Measurements from ENCODE around the gene USP33. TPM values are rescaled to one million over a fixed set of nuclear protein-coding genes. Genes with fewer than 3 reads are reported as not detected.
"Not testable (repeated sequence)": the region's sequence is repeated elsewhere in the genome, so short reads cannot be mapped to it uniquely, and the experiment has no call there.

Gene USP33
- total RNA-seq, 2 donors from 2014 or later: 37.9 to 43.1 TPM

DNA sequence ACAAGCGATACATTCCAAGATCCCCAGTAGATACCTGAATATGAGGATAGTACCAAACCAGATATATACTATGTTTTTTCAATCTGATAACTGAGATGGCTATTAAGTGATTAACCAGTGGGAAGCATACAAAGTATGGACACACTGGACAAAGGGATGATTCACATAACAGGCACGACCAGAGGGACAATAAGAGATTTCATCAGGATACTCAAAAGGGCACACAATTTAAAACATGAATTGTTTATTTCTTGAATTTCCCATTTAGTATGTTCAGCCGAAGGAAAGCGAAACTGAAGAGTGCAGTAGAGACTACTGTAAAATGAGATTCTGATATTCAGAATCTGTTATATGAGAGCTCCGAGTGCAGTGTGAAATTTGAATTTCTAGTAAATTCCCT is 87.8 kb downstream of the USP33 start:
- H3K36me3 Mint-ChIP-seq (ENCODE audit: low read depth): peaks cover 23% of the 10 kb centered on the region
- no peaks in the 10 kb centered on the region for H3K27me3 Mint-ChIP-seq
- peak overlapping the region; percentile 15 for H3K27ac Mint-ChIP-seq
- H3K9me3 Mint-ChIP-seq: no peaks in the 10 kb centered on the region
- ATAC-seq (replicated peaks): no peak
- H3K4me3 Mint-ChIP-seq: peak overlapping the region; percentile 34
- peaks cover 39% of the 10 kb centered on the region for H3K4me1 Mint-ChIP-seq

DNA sequence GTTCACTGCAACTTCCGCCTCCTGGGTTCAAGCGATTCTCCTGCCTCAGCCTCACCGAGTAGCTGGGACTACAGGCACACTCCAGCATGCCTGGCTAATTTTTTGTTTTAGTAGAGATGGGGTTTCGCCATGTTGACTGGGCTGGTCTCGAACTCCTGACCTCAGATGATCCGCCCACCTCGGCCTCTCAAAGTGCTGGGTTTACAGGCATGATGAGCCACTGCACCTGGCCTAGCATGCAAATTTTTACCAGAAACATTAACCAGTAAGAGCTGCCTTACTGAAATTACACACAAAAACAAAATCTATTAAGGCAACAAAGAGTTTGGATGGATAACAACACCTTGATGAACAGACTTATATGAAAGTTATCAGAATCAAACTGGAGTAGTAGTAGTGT is 89.3 kb downstream of the USP33 start:
- Mint-ChIP-seq H3K4me1 (peaks cover 44% of the 10 kb centered on the region), H3K4me3 (no peak overlapping the region), H3K36me3 (ENCODE audit: low read depth) (peaks cover 12% of the 10 kb centered on the region), H3K9me3 (no peaks in the 10 kb centered on the region), H3K27ac (no peak overlapping the region), H3K27me3 (no peaks in the 10 kb centered on the region)
- ATAC-seq (replicated peaks): no peak

DNA sequence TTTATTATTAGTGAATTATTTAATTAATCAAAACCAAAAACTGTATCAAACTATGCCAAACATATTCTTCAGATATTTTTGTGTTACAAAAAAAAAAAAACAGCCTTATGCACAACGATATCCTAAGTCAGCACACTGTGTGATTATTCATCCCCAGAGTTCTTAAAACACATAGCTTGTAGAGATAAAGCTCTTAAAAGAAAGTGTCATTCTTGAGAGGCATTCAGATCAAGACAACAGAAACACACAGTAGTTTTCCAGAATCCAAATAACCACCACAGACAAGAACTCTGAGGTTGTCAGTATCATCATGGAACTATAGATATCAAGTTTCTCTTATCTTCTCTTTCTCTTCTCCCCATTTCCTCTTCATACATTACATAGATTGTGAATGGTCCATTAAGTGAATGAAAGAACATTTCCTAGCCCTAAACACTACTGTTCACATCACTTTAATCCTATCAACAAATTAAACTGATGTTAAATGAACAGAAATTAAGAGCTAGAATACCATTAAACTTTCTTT is 90.7 kb downstream of the USP33 start:
- Mint-ChIP-seq H3K9me3 (no peaks in the 10 kb centered on the region), H3K4me3 (peak overlapping the region; percentile 15), H3K27me3 (no peaks in the 10 kb centered on the region), H3K36me3 (ENCODE audit: low read depth) (peaks cover 2% of the 10 kb centered on the region), H3K4me1 (peaks cover 48% of the 10 kb centered on the region), H3K27ac (peak overlapping the region; percentile 51)
- ATAC-seq (replicated peaks): peak; percentile 76

DNA sequence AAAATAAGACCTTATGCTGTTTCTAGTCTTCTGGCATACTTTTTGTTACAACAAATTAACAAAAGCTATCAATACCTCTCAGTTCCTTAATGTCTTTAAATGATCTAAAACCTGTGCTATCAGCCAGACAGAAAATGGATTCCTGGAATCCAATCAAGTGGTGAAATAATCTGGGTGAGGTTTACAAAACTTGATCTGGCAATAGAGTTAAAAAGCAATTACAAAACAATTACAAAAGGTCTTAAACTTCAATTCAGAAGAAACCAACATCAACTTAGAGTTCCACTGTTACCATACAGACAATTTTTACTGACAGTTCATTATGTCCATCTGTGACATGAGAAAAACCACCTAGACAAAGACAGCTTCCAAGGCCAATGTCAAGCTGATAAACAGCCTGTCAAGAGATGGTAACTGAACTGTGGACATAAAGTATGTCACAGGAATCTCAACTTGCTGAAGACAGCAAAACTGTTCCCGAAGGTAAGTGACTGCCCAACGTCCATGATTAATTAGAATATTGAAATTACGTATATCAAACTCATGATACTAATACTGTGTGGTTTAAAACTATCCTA is 94.6 kb downstream of the USP33 start:
- Mint-ChIP-seq H3K4me1 (peaks cover 35% of the 10 kb centered on the region), H3K4me3 (no peak overlapping the region), H3K27ac (no peak overlapping the region), H3K9me3 (no peaks in the 10 kb centered on the region), H3K27me3 (no peaks in the 10 kb centered on the region), H3K36me3 (ENCODE audit: low read depth) (no peaks in the 10 kb centered on the region)
- ATAC-seq (replicated peaks): no peak

DNA sequence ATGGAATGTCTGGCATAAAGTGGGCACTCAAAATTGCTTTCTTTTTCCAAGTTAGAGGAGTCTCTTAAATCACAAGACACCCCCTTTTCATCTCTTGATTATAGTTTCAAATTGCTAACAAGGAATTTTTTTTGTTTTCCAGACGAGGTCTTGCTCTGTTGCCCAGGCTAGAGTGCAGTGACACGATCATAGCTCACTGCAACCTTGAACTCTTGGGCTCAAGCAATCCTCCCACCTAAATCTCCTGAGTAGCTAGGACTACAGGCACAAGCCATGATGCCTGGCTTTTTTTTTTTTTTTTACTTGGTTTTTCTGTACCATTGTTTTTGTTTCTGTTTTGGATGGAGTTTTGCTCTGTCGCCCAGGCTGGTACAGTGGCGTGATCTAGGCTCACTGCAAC is 98.0 kb downstream of the USP33 start:
- H3K9me3 Mint-ChIP-seq: no peaks in the 10 kb centered on the region

DNA sequence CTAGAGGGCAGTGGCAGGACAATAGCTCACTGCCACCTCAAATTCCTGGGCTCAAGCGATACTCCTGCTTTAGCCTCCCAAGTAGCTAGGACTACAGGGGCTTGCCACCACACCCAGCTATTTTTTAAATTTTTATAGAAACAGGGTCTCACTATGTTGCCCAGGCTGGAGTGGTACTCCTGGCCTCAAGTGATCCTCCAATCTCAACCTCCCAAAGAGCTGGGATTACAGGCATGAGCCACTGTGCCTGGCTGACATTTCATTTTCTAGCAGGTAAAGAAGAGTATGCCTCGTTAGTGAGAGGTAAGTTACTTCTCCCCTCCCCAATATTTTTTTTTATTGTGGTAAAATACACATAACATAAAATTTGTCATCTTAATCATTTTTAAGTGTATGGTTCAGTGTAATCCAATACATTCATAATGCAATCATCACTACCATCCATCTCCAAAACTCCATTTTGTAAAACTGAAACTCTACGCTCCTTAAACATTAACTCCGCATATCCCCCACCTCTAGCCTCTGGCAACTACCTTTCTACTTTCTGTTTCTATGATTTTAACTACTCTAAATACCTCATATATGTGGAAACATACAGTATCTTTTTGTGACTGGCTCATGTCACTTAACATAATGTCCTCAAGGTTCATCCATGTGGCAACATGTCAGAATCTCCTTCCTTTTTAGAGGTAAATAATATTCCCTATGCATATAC is 99.6 kb downstream of the USP33 start:
- ATAC-seq (replicated peaks): no peak
- no peaks in the 10 kb centered on the region for H3K27me3 Mint-ChIP-seq

More for the DNA sequence above, 98.0 kb downstream of the USP33 start:
- no peak for ATAC-seq (replicated peaks)
- H3K4me1 Mint-ChIP-seq: peaks cover 29% of the 10 kb centered on the region
- no peaks in the 10 kb centered on the region for H3K36me3 Mint-ChIP-seq (ENCODE audit: low read depth)
- H3K27me3 Mint-ChIP-seq: no peaks in the 10 kb centered on the region
- H3K27ac Mint-ChIP-seq: no peak overlapping the region
- H3K4me3 Mint-ChIP-seq: no peak overlapping the region

DNA sequence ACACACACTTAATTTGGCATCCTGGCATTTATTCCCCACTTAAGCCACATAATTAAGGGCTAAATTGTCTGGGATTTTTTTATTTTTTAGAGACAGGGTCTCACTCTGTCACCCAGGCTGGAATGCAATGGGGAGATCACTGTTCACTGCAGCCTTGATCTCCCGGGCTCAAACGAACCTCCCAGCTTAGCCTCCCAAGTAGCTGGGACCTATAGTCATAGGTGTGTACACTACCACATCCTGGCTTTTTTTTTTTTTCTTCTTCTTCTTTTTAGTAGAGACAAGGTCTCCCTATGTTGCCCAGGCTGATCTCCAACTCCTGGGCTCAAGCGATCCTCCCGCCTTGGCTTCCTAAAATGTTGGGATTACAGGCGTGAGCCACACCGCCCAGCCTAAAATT is 101.4 kb downstream of the USP33 start:
- Mint-ChIP-seq H3K27me3 (no peaks in the 10 kb centered on the region), H3K9me3 (no peaks in the 10 kb centered on the region), H3K4me3 (no peak overlapping the region), H3K36me3 (ENCODE audit: low read depth) (peaks cover 11% of the 10 kb centered on the region), H3K27ac (no peak overlapping the region), H3K4me1 (peaks cover 31% of the 10 kb centered on the region)
- ATAC-seq (replicated peaks): no peak

More for the DNA sequence above, 99.6 kb downstream of the USP33 start:
- H3K9me3 Mint-ChIP-seq: no peaks in the 10 kb centered on the region
- H3K36me3 Mint-ChIP-seq (ENCODE audit: low read depth): peaks cover 5% of the 10 kb centered on the region
- no peak overlapping the region for H3K4me3 Mint-ChIP-seq
- peaks cover 34% of the 10 kb centered on the region for H3K4me1 Mint-ChIP-seq
- H3K27ac Mint-ChIP-seq: peak overlapping the region; percentile 6

DNA sequence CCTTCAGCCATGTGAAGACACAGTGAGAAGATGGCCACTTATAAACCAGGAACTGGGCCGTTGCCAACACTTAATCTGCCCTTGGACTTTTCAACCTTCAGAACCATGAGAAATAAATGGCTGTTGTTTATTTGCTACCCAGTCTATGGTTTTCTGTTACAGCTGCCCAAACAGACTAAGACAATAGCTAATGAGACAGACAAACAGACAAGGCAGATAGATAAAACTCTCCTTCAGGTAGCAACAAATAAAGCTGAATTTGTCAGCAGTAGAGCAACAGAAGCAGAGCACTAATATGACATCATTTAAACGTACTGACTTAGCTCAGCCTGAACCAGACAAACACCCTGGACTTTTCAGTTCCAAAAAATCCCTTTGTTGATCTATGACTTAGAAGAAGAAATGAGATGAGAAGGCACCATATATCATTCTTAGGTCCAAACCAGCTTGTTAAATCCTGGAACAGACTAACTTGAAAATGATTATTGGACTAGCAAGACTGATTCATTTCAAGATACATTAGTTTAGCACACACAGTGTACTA is 104.1 kb downstream of the USP33 start:
- H3K36me3 Mint-ChIP-seq (ENCODE audit: low read depth): peaks cover 38% of the 10 kb centered on the region
- no peaks in the 10 kb centered on the region for H3K9me3 Mint-ChIP-seq
- no peak overlapping the region for H3K4me3 Mint-ChIP-seq
- peak overlapping the region; percentile 75 for H3K27ac Mint-ChIP-seq
- no peaks in the 10 kb centered on the region for H3K27me3 Mint-ChIP-seq
- H3K4me1 Mint-ChIP-seq: peaks cover 26% of the 10 kb centered on the region
- peak; percentile 84 for ATAC-seq (replicated peaks)

DNA sequence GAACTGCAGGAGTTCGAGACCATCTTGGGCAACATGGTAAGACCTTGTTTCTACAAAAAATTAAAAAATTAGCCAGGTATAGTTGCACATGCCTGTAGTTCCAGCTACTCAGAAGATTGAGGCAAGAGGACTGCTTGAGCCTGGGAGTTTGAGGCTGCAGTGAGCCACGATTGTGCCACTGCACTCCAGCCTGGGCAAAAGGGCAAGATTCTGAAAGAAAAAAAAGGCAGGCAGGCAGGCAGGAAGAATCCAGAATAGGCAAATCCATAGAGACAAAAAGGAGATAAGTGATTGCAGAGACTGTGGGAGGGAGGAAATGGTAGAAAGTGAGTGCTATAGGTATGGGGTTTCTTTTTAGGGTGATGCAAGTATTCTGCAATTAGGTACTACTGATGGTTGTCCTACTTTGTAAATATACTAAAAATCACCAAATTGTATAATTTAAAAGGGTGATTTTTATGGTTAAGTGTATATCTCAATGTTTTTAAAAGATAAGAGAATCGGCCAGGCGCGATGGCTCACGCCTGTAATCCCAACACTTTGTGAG is 106.6 kb downstream of the USP33 start:
- Mint-ChIP-seq H3K27me3 (no peaks in the 10 kb centered on the region), H3K4me1 (peaks cover 26% of the 10 kb centered on the region), H3K9me3 (peaks cover 5% of the 10 kb centered on the region), H3K36me3 (ENCODE audit: low read depth) (peaks cover 55% of the 10 kb centered on the region), H3K27ac (no peak overlapping the region), H3K4me3 (no peak overlapping the region)
- ATAC-seq (replicated peaks): no peak

DNA sequence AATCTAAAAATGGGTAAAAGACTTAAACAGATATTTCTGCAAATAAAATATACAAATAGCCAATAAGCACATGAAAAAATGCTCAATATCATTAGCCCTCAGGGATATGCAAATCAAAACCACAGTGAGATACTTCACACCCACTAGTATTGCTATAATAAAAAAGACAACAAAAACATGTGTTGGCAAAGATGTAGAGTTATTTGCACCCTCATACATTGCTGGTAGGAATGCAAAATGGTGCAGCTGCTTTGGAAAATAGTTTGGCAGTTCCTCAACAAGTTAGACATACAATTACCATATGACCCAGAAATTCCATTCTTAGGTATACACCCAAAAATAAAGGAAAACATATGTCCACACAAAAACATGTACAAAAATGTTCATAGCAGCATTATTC is 107.4 kb downstream of the USP33 start:
- ATAC-seq (replicated peaks): no peak
- peaks cover 23% of the 10 kb centered on the region for H3K4me1 Mint-ChIP-seq
- no peak overlapping the region for H3K4me3 Mint-ChIP-seq
- H3K27me3 Mint-ChIP-seq: no peaks in the 10 kb centered on the region
- H3K36me3 Mint-ChIP-seq (ENCODE audit: low read depth): peaks cover 55% of the 10 kb centered on the region
- no peak overlapping the region for H3K27ac Mint-ChIP-seq
- peaks cover 5% of the 10 kb centered on the region for H3K9me3 Mint-ChIP-seq

DNA sequence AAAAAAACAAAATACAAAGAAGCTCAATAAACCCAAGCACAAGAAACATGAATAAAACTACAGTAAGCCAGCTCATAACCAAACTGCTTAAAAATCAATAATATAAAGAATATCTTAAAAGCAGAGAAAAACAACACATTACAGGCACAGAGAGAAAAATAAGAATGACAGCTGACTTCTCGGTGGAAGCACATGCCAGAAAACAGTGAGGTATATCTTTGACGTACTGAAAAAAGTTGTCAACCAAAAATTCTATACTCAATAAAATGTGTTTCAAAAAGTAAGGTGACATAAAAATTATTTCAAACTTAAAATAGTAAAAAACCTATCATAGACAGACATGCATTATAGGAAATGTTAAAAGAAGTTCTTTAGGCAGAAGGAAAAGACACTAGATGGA is 110.5 kb downstream of the USP33 start:
- Mint-ChIP-seq H3K4me1 (peaks cover 12% of the 10 kb centered on the region), H3K36me3 (ENCODE audit: low read depth) (peaks cover 75% of the 10 kb centered on the region), H3K4me3 (no peak overlapping the region), H3K27ac (no peak overlapping the region), H3K27me3 (no peaks in the 10 kb centered on the region), H3K9me3 (peaks cover 5% of the 10 kb centered on the region)
- ATAC-seq (replicated peaks): no peak

DNA sequence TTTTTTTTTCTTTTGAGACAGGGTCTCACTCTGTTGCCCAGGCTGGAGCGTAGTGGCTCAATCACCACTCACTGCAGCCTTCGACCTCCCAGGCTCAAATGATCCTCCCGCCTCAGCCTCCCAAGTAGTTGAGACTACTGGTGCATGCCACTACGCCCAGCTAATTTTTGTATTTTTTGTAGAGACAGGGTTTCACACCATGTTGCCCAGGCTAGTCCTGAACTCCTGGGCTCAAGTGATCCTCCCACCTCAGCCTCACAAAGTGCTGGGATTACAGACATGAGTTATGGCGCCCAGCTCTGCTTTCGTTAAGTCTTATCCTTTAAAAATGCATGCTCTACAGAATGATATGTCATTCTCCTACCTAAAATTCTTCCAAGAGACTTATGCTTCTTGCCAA is 113.4 kb downstream of the USP33 start:
- H3K27me3 Mint-ChIP-seq; ATAC-seq (replicated peaks); H3K4me3 Mint-ChIP-seq; H3K27ac Mint-ChIP-seq; H3K9me3 Mint-ChIP-seq: not testable (repeated sequence)
- Mint-ChIP-seq H3K36me3 (ENCODE audit: low read depth) (peaks cover 75% of the 10 kb centered on the region), H3K4me1 (peaks cover 12% of the 10 kb centered on the region)

All from activated T-helper 17 cell treated with anti-CD3 and anti-CD28 coated beads, Interleukin-2, amount 50 U/mL, for 72 hours (primary cell).